ENCODE data around the gene AFAP1L1. TPM values are rescaled to one million over a fixed set of nuclear protein-coding genes. Genes with fewer than 3 reads are reported as not detected.

Gene AFAP1L1
- total RNA-seq, 1 donor from 2014 or later: 0.36 TPM

DNA sequence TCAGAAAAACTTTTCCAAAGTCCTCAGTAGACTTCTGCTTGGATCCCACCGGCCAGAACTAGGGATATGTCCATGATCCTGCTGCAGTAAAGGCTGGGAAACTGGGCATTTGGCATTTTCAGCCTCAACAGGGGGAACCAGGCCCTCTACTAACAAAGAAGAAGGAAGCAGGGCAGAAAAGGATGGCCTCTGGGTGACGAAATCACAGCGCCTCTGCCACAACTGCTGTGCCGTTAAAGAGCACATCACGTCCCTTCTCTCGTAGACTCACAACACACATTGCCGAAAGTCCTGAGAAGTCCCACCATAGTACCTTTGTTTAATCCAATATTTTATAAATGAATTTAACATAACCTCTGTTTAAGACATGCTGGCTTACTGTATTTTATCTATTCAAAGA, 10.4 kb upstream of the AFAP1L1 start:
- Mint-ChIP-seq H3K4me1 (no peaks in the 10 kb centered on the region), H3K9me3 (no peaks in the 10 kb centered on the region), H3K4me3 (no peak overlapping the region), H3K27ac (no peak overlapping the region), H3K36me3 (no peaks in the 10 kb centered on the region), H3K27me3 (ENCODE audit: insufficient read depth, low read depth) (peaks cover 18% of the 10 kb centered on the region)
- Histone ChIP-seq H3K27ac (no peak overlapping the region), H3F3A (ENCODE audit: low read depth) (no peaks in the 10 kb centered on the region), H3K4me3 (no peak overlapping the region), H2AFZ (replicated peaks) (no peak overlapping the region), H3K27me3 (peaks cover 61% of the 10 kb centered on the region), H3K4me1 (no peaks in the 10 kb centered on the region), H3K9ac (no peak overlapping the region), H3K79me2 (ENCODE audit: low read depth) (no peaks in the 10 kb centered on the region), H4K20me1 (ENCODE audit: low read depth) (no peaks in the 10 kb centered on the region), H3K36me3 (no peaks in the 10 kb centered on the region), H3K9me3 (ENCODE audit: low read depth) (no peaks in the 10 kb centered on the region), H3K4me2 (no peak overlapping the region)
- DNase-seq (ENCODE audit: low spot score): no peak
- TF ChIP-seq EZH2 (IDR thresholded peaks at IDR 0.05) (no peak), EZH2phosphoT487 (IDR thresholded peaks at IDR 0.05) (no peak)

GRCh38 chr5:149262315-149262714, 9.3 kb upstream of the AFAP1L1 start:
- Histone ChIP-seq H4K20me1 (ENCODE audit: low read depth) (no peaks in the 10 kb centered on the region), H3K9me3 (ENCODE audit: low read depth) (no peaks in the 10 kb centered on the region), H3K9ac (no peak overlapping the region), H2AFZ (replicated peaks) (no peak overlapping the region), H3K27ac (no peak overlapping the region), H3K4me1 (no peaks in the 10 kb centered on the region), H3F3A (ENCODE audit: low read depth) (no peaks in the 10 kb centered on the region), H3K4me2 (no peak overlapping the region), H3K79me2 (ENCODE audit: low read depth) (no peaks in the 10 kb centered on the region), H3K27me3 (peaks cover 53% of the 10 kb centered on the region), H3K4me3 (no peak overlapping the region), H3K36me3 (no peaks in the 10 kb centered on the region)
- H3K4me3 Mint-ChIP-seq: no peak overlapping the region
- no peak overlapping the region for H3K27ac Mint-ChIP-seq
- peaks cover 18% of the 10 kb centered on the region for H3K27me3 Mint-ChIP-seq (ENCODE audit: insufficient read depth, low read depth)
- TF ChIP-seq EZH2 (IDR thresholded peaks at IDR 0.05) (no peak), CTCF (IDR thresholded peaks at IDR 0.05) (no peak), EZH2phosphoT487 (IDR thresholded peaks at IDR 0.05) (no peak)
- no peaks in the 10 kb centered on the region for H3K36me3 Mint-ChIP-seq
- DNase-seq (ENCODE audit: low spot score): no peak
- no peaks in the 10 kb centered on the region for H3K4me1 Mint-ChIP-seq
- H3K9me3 Mint-ChIP-seq: no peaks in the 10 kb centered on the region

- Histone ChIP-seq H3F3A (ENCODE audit: low read depth) (no peaks in the 10 kb centered on the region), H3K4me3 (no peak overlapping the region), H3K36me3 (no peaks in the 10 kb centered on the region), H3K9ac (no peak overlapping the region), H3K4me1 (no peaks in the 10 kb centered on the region), H3K27me3 (peaks cover 57% of the 10 kb centered on the region), H2AFZ (replicated peaks) (no peak overlapping the region), H4K20me1 (ENCODE audit: low read depth) (no peaks in the 10 kb centered on the region), H3K79me2 (ENCODE audit: low read depth) (no peaks in the 10 kb centered on the region), H3K9me3 (ENCODE audit: low read depth) (no peaks in the 10 kb centered on the region), H3K27ac (no peak overlapping the region), H3K4me2 (no peak overlapping the region)
- H3K27me3 Mint-ChIP-seq (ENCODE audit: insufficient read depth, low read depth): peaks cover 20% of the 10 kb centered on the region
- peaks cover 5% of the 10 kb centered on the region for H3K9me3 Mint-ChIP-seq
- no peak overlapping the region for H3K4me3 Mint-ChIP-seq
- H3K4me1 Mint-ChIP-seq: no peaks in the 10 kb centered on the region
- H3K27ac Mint-ChIP-seq: no peak overlapping the region
- TF ChIP-seq CTCF (IDR thresholded peaks at IDR 0.05) (peak; percentile 75), EZH2phosphoT487 (IDR thresholded peaks at IDR 0.05) (no peak), EZH2 (IDR thresholded peaks at IDR 0.05) (peak; percentile 25)
- H3K36me3 Mint-ChIP-seq: no peaks in the 10 kb centered on the region
- peak; percentile 67 for DNase-seq (ENCODE audit: low spot score)
Observed at GRCh38 chr5:149264439-149265067, 7.1 kb upstream of the AFAP1L1 start.

GRCh38 chr5:149265068-149265465, 6.6 kb upstream of the AFAP1L1 start:
- H3K4me3 ChIP-seq: no peak overlapping the region
- H3K27ac Mint-ChIP-seq: no peak overlapping the region
- H3K4me2 ChIP-seq: no peak overlapping the region
- no peak overlapping the region for H2AFZ ChIP-seq (replicated peaks)
- DNase-seq (ENCODE audit: low spot score): no peak
- no peaks in the 10 kb centered on the region for H3K4me1 Mint-ChIP-seq
- peaks cover 5% of the 10 kb centered on the region for H3K9me3 Mint-ChIP-seq
- no peaks in the 10 kb centered on the region for H3K4me1 ChIP-seq
- H3K36me3 ChIP-seq: no peaks in the 10 kb centered on the region
- no peak overlapping the region for H3K27ac ChIP-seq
- H3F3A ChIP-seq (ENCODE audit: low read depth): no peaks in the 10 kb centered on the region
- no peaks in the 10 kb centered on the region for H4K20me1 ChIP-seq (ENCODE audit: low read depth)
- no peak overlapping the region for H3K4me3 Mint-ChIP-seq
- no peaks in the 10 kb centered on the region for H3K79me2 ChIP-seq (ENCODE audit: low read depth)
- no peak overlapping the region for H3K9ac ChIP-seq
- no peak for TF ChIP-seq EZH2 (IDR thresholded peaks at IDR 0.05)
- peak; percentile 0 for TF ChIP-seq CTCF (IDR thresholded peaks at IDR 0.05)
- H3K27me3 ChIP-seq: peaks cover 57% of the 10 kb centered on the region
- no peaks in the 10 kb centered on the region for H3K36me3 Mint-ChIP-seq
- H3K9me3 ChIP-seq (ENCODE audit: low read depth): no peaks in the 10 kb centered on the region
- H3K27me3 Mint-ChIP-seq (ENCODE audit: insufficient read depth, low read depth): peaks cover 21% of the 10 kb centered on the region

Measured in neural progenitor cell (in vitro differentiated cells).